ENCODE measurements around the gene TCOF1.

The TCOF1 gene, protein sequence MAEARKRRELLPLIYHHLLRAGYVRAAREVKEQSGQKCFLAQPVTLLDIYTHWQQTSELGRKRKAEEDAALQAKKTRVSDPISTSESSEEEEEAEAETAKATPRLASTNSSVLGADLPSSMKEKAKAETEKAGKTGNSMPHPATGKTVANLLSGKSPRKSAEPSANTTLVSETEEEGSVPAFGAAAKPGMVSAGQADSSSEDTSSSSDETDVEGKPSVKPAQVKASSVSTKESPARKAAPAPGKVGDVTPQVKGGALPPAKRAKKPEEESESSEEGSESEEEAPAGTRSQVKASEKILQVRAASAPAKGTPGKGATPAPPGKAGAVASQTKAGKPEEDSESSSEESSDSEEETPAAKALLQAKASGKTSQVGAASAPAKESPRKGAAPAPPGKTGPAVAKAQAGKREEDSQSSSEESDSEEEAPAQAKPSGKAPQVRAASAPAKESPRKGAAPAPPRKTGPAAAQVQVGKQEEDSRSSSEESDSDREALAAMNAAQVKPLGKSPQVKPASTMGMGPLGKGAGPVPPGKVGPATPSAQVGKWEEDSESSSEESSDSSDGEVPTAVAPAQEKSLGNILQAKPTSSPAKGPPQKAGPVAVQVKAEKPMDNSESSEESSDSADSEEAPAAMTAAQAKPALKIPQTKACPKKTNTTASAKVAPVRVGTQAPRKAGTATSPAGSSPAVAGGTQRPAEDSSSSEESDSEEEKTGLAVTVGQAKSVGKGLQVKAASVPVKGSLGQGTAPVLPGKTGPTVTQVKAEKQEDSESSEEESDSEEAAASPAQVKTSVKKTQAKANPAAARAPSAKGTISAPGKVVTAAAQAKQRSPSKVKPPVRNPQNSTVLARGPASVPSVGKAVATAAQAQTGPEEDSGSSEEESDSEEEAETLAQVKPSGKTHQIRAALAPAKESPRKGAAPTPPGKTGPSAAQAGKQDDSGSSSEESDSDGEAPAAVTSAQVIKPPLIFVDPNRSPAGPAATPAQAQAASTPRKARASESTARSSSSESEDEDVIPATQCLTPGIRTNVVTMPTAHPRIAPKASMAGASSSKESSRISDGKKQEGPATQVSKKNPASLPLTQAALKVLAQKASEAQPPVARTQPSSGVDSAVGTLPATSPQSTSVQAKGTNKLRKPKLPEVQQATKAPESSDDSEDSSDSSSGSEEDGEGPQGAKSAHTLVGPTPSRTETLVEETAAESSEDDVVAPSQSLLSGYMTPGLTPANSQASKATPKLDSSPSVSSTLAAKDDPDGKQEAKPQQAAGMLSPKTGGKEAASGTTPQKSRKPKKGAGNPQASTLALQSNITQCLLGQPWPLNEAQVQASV (N-terminal part only)

DNA sequence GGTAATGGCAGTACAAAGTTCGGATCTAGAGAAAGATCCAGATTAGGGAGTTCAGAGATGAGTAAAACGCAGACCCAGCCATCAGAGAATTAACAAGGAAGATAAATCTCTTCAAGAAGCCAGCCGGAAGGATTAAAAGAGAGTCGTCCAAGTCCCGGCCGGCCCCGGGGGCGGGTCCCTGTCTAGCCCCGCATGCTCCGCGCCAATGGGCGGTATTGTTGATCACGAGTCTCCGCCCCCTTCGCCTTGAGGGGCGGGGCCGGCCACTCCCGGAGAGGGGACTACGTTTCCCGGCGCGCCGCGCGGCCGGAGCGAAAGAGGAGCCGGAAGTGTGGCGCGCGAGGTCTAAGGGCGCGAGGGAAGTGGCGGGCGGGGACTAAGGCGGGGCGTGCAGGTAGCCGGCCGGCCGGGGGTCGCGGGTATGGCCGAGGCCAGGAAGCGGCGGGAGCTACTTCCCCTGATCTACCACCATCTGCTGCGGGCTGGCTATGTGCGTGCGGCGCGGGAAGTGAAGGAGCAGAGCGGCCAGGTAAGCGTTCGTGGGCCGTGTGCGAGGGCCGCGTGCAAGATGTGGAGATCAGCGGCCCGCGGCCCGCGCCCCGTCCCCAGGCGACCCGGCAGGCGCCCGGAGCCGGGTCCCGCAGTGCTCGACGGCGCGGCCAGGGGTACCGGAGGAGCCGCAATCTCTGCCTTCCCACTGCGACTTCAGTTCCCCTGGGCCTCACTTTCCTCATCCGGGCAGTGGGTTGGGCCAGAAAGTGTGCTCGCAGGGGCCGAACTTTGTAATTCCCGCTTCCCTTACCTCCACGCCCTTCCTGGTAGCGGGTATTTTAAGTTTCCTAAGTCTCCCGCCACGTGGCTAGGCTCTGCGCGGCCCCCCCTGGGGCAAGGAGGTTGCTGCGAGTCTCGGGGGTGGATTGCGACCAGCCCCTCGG lies at the start of gene TCOF1:
TCOF1 (plus strand) TSS at position 372 of the 935 bp plus-strand sequence; CDS start at position 422, 50 bp downstream.
- Histone ChIP-seq H3K27ac (peak within 1 kb of the TSS; percentile 63), H3K27me3 (ENCODE audit: insufficient read depth, low read depth) (no peaks in the 10 kb centered on the region), H3K9ac (peak within 1 kb of the TSS; percentile 91), H2AFZ (ENCODE audit: low read depth) (peak within 1 kb of the TSS; percentile 73), H3K36me3 (ENCODE audit: insufficient read depth) (no peaks in the 10 kb centered on the region), H3K4me1 (ENCODE audit: low read depth, poor library complexity, severe bottlenecking) (peaks cover 6% of the 10 kb centered on the region), H4K20me1 (ENCODE audit: insufficient read depth) (no peaks in the 10 kb centered on the region), H3K4me2 (peak within 1 kb of the TSS; percentile 91), H3K79me2 (ENCODE audit: insufficient read depth, low read depth) (peaks cover 29% of the 10 kb centered on the region), H3K4me3 (IDR thresholded peaks at IDR 0.05; ENCODE audit: insufficient read depth, low read depth, low read length) (no peak within 1 kb of the TSS)
- no peak for TF ChIP-seq CTCF (conservative IDR thresholded peaks at IDR 0.05; ENCODE audit: low read depth, low read length)

GRCh38 chr5:150309101-150309885 lies 48.2 kb upstream of the TCOF1 start:
- Histone ChIP-seq H3K27ac (no peak overlapping the region), H3K4me3 (IDR thresholded peaks at IDR 0.05; ENCODE audit: insufficient read depth, low read depth, low read length) (no peak overlapping the region), H3K4me1 (ENCODE audit: low read depth, poor library complexity, severe bottlenecking) (peaks cover 18% of the 10 kb centered on the region), H3K79me2 (ENCODE audit: insufficient read depth, low read depth) (no peaks in the 10 kb centered on the region), H2AFZ (ENCODE audit: low read depth) (no peak overlapping the region), H3K4me2 (no peak overlapping the region), H3K36me3 (ENCODE audit: insufficient read depth) (no peaks in the 10 kb centered on the region), H3K27me3 (ENCODE audit: insufficient read depth, low read depth) (no peaks in the 10 kb centered on the region), H4K20me1 (ENCODE audit: insufficient read depth) (no peaks in the 10 kb centered on the region), H3K9ac (no peak overlapping the region)
- TF ChIP-seq CTCF (conservative IDR thresholded peaks at IDR 0.05; ENCODE audit: low read depth, low read length), result no peak

DNA sequence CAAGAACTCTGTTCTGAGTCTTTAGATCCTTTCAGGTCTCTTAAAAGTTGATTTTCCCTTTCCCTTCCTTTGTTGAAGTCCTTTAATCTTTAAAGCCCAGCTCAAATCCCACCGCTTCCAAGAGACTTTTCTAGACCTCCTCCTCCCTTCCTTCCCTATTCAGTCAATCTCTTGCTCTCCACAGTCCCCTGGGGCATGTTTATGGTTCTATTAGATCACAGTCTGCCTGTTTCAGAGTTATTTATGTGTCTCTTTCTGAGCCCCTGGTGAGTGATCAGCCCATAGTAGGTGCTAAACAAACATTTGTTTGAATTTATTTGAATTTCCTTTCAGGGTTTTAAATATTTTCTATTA lies 47.6 kb upstream of the TCOF1 start:
- Histone ChIP-seq H2AFZ (ENCODE audit: low read depth) (no peak overlapping the region), H3K36me3 (ENCODE audit: insufficient read depth) (no peaks in the 10 kb centered on the region), H3K4me2 (no peak overlapping the region), H4K20me1 (ENCODE audit: insufficient read depth) (no peaks in the 10 kb centered on the region), H3K79me2 (ENCODE audit: insufficient read depth, low read depth) (no peaks in the 10 kb centered on the region), H3K4me1 (ENCODE audit: low read depth, poor library complexity, severe bottlenecking) (peaks cover 23% of the 10 kb centered on the region), H3K9ac (no peak overlapping the region), H3K4me3 (IDR thresholded peaks at IDR 0.05; ENCODE audit: insufficient read depth, low read depth, low read length) (no peak overlapping the region), H3K27me3 (ENCODE audit: insufficient read depth, low read depth) (no peaks in the 10 kb centered on the region), H3K27ac (no peak overlapping the region)
- no peak for TF ChIP-seq CTCF (conservative IDR thresholded peaks at IDR 0.05; ENCODE audit: low read depth, low read length)

Data from KMS-11 (cell line).